HEK293 (cell line): ENCODE data around the gene ADAM8.

ENCODE experiments used
- CTCF ChIA-PET: fragments of 350-600 bp; formaldehyde crosslinking; extraction: SDS; loops from one replicate; lab custom pipeline; 2021; ENCODE audit warnings: antibody characterized with exemption; lab: Yijun Ruan, JAX
- POLR2A ChIA-PET: fragments of 300-600 bp; formaldehyde crosslinking; extraction: SDS; loops from one replicate; lab custom pipeline; 2020; ENCODE audit warnings: antibody characterized with exemption, inconsistent platforms; lab: Yijun Ruan, JAX
- H3K27ac ChIP-seq: fragments of 200-500 bp; sonication (Bioruptor generic); 2 replicates; pipeline ENCODE4 v1.5.1; 2014; ENCODE audit warnings: low read depth, low read length, control low read depth, inconsistent platforms; ENCODE audit errors: extremely low read depth
- H3K36me3 ChIP-seq, 2 experiments: fragments of 200-500 bp in 1 of 2; sonication (Bioruptor generic) in 1 of 2; 1 replicate in 1 of 2; 2 replicates in 1 of 2; pipeline ENCODE4 v1.5.1; 2014 to 2017; ENCODE audit warnings: inconsistent platforms in 2 of 2, low read length in 2 of 2; ENCODE audit not compliant: control insufficient read depth in 2 of 2, insufficient read depth in 1 of 2
- H3K4me1 ChIP-seq: fragments of 200-500 bp; sonication (Bioruptor generic); 2 replicates; pipeline ENCODE4 v1.5.1; 2014; ENCODE audit warnings: mild to moderate bottlenecking, low read length, inconsistent platforms; ENCODE audit not compliant: control insufficient read depth, insufficient read depth
- H3K4me3 ChIP-seq: 2 replicates; pipeline ENCODE4 v1.5.1; 2011; ENCODE audit warnings: low read depth, mild to moderate bottlenecking, control low read depth, low read length, moderate library complexity
- H3K9me3 ChIP-seq: fragments of 200-500 bp; sonication (Bioruptor generic); 2 replicates; pipeline ENCODE4 v1.5.1; 2014; ENCODE audit warnings: low read depth, low read length, inconsistent platforms; ENCODE audit not compliant: control insufficient read depth, insufficient read depth
- ATF2 ChIP-seq: fragments of 450-650 bp; formaldehyde crosslinking; IDR thresholded peaks from 2 replicates; pipeline ENCODE4 v1.5.1; 2016; ENCODE audit warnings: missing biosample characterization, missing genetic modification characterization, low read depth
- BCL11B ChIP-seq: fragments of 450-650 bp; formaldehyde crosslinking; IDR thresholded peaks from 2 replicates; pipeline ENCODE4 v1.5.1; 2016; ENCODE audit warnings: low read depth, missing biosample characterization, missing genetic modification characterization
- GLIS1 ChIP-seq: fragments of 450-650 bp; formaldehyde crosslinking; IDR thresholded peaks from 2 replicates; pipeline ENCODE4 v1.5.1; 2016; ENCODE audit warnings: missing biosample characterization, missing genetic modification characterization
- PRDM2 ChIP-seq: fragments of 450-650 bp; formaldehyde crosslinking; IDR thresholded peaks from 2 replicates; pipeline ENCODE4 v1.5.1; 2016; ENCODE audit warnings: missing biosample characterization, missing genetic modification characterization, borderline replicate concordance
- SETDB1 ChIP-seq: IDR thresholded peaks from one replicate; pipeline ENCODE4 v1.6.1; 2017; ENCODE audit warnings: mild to moderate bottlenecking, low read length, moderate library complexity, mixed read lengths; ENCODE audit not compliant: insufficient read length
- ZBTB10 ChIP-seq: fragments of 450-650 bp; formaldehyde crosslinking; IDR thresholded peaks from 2 replicates; pipeline ENCODE4 v1.5.1; 2016; ENCODE audit warnings: missing biosample characterization, missing genetic modification characterization
- ZBTB11 ChIP-seq: fragments of 450-650 bp; formaldehyde crosslinking; conservative IDR thresholded peaks from 2 replicates; pipeline ENCODE4 v1.5.1; 2016; ENCODE audit warnings: low read depth, missing biosample characterization, missing genetic modification characterization
- ZBTB8A ChIP-seq: fragments of 450-650 bp; formaldehyde crosslinking; IDR thresholded peaks from 2 replicates; pipeline ENCODE4 v1.5.1; 2016; ENCODE audit warnings: missing biosample characterization, missing genetic modification characterization
- ZFP41 ChIP-seq: fragments of 450-650 bp; formaldehyde crosslinking; IDR thresholded peaks from 2 replicates; pipeline ENCODE4 v1.5.1; 2016; ENCODE audit warnings: missing biosample characterization, missing genetic modification characterization, borderline replicate concordance
- ZNF157 ChIP-seq: fragments of 450-650 bp; formaldehyde crosslinking; IDR thresholded peaks from 2 replicates; pipeline ENCODE4 v1.5.1; 2016; ENCODE audit warnings: missing biosample characterization, missing genetic modification characterization
- ZNF202 ChIP-seq: fragments of 450-650 bp; formaldehyde crosslinking; IDR thresholded peaks from 2 replicates; pipeline ENCODE4 v1.5.1; 2016; ENCODE audit warnings: missing biosample characterization, missing genetic modification characterization, borderline replicate concordance
- ZNF223 ChIP-seq: fragments of 450-650 bp; formaldehyde crosslinking; IDR thresholded peaks from 2 replicates; pipeline ENCODE4 v1.5.1; 2016; ENCODE audit warnings: missing biosample characterization, missing genetic modification characterization
- ZNF266 ChIP-seq: fragments of 450-650 bp; formaldehyde crosslinking; IDR thresholded peaks from 2 replicates; pipeline ENCODE4 v1.5.1; 2016; ENCODE audit warnings: missing biosample characterization, missing genetic modification characterization, low read depth
- ZNF560 ChIP-seq: fragments of 450-650 bp; formaldehyde crosslinking; IDR thresholded peaks from 2 replicates; pipeline ENCODE4 v1.5.1; 2017; ENCODE audit warnings: missing biosample characterization, missing genetic modification characterization, borderline replicate concordance
- ZNF585B ChIP-seq: fragments of 450-650 bp; formaldehyde crosslinking; IDR thresholded peaks from 2 replicates; pipeline ENCODE4 v1.5.1; 2016; ENCODE audit warnings: missing biosample characterization, missing genetic modification characterization
- ZNF626 ChIP-seq: fragments of 450-650 bp; sonication (Bioruptor Pico); formaldehyde crosslinking; IDR thresholded peaks from 2 replicates; pipeline ENCODE4 v1.5.1; 2018; ENCODE audit warnings: missing biosample characterization, missing genetic modification characterization, inconsistent platforms
- ZNF704 ChIP-seq: fragments of 450-650 bp; formaldehyde crosslinking; IDR thresholded peaks from 2 replicates; pipeline ENCODE4 v1.5.1; 2016; ENCODE audit warnings: missing biosample characterization, missing genetic modification characterization
- ZNF747 ChIP-seq: fragments of 450-650 bp; formaldehyde crosslinking; IDR thresholded peaks from 2 replicates; pipeline ENCODE4 v1.5.1; 2016; ENCODE audit warnings: missing biosample characterization, missing genetic modification characterization
- ZSCAN16 ChIP-seq: fragments of 450-650 bp; formaldehyde crosslinking; IDR thresholded peaks from 2 replicates; pipeline ENCODE4 v1.5.1; 2016; ENCODE audit warnings: missing biosample characterization, missing genetic modification characterization

Gene ADAM8

GRCh38 chr10:133238466-133238804 lies 38.2 kb downstream of the ADAM8 start:
- H3K27ac ChIP-seq = no peak overlapping the region
- TF ChIP-seq ZNF747 = no peak
- 0 out of 2 replicates have a peak, but pooled peaks have one; percentile 25 for TF ChIP-seq ATF2 (tag by site-specific recombination)
- TF ChIP-seq SETDB1 = no peak
- TF ChIP-seq ZNF266 (tag by site-specific recombination) = no peak
- TF ChIP-seq ZSCAN16 = no peak
- TF ChIP-seq ZNF704 (tag by site-specific recombination) = no peak
- H3K9me3 ChIP-seq = no peaks in the 10 kb centered on the region
- ChIA-PET CTCF (no interaction called here), POLR2A (no interaction called here)
- no peak overlapping the region for H3K4me3 ChIP-seq
- H3K4me1 ChIP-seq = no peaks in the 10 kb centered on the region
- no peaks in the 10 kb centered on the region for H3K36me3 ChIP-seq

GRCh38 chr10:133237588-133238465 lies 38.8 kb downstream of the ADAM8 start, which contains the start of gene VENTX:
VENTX (plus strand) TSS chr10:133237855; CDS start chr10:133237915, 60 bp downstream.
- Histone ChIP-seq H3K4me3 (no peak within 1 kb of the TSS), H3K27ac (no peak within 1 kb of the TSS), H3K36me3 (no peaks in the 10 kb centered on the region), H3K4me1 (no peaks in the 10 kb centered on the region), H3K9me3 (no peaks in the 10 kb centered on the region)
- POLR2A ChIA-PET = no interaction called here
- CTCF ChIA-PET = no interaction called here
- no peak for TF ChIP-seq GLIS1 (tag by site-specific recombination)
- no peak for TF ChIP-seq ZNF626 (tag by site-specific recombination)
- TF ChIP-seq BCL11B (tag by site-specific recombination) = no peak
- TF ChIP-seq PRDM2 = no peak
- no peak for TF ChIP-seq ZBTB11 (tag by site-specific recombination)
- no peak for TF ChIP-seq ZFP41 (tag by site-specific recombination)
- no peak for TF ChIP-seq ZNF157 (tag by site-specific recombination)
- no peak for TF ChIP-seq ZNF560 (tag by site-specific recombination)
- no peak for TF ChIP-seq ZNF585B (tag by site-specific recombination)
- no peak for TF ChIP-seq ZNF202 (tag by site-specific recombination)
- TF ChIP-seq ZBTB8A (tag by site-specific recombination) = no peak
- no peak for TF ChIP-seq ZBTB10 (tag by site-specific recombination)
- TF ChIP-seq ZNF223 (tag by site-specific recombination) = no peak
